D341Med (cell line): ENCODE measurements around the gene SMIM41.
A peak's percentile ranks its signal among the peaks of the same experiment; 100 is the strongest.

ENCODE experiments used
- DNase-seq: peaks from one replicate; pipeline ENCODE4 v3.0.0; 2012; ENCODE audit warnings: low spot score

The SMIM41 gene

GRCh38 chr12:52063082-52063924, 16.2 kb upstream of the SMIM41 start:
- DNase-seq, result no peak

DNA sequence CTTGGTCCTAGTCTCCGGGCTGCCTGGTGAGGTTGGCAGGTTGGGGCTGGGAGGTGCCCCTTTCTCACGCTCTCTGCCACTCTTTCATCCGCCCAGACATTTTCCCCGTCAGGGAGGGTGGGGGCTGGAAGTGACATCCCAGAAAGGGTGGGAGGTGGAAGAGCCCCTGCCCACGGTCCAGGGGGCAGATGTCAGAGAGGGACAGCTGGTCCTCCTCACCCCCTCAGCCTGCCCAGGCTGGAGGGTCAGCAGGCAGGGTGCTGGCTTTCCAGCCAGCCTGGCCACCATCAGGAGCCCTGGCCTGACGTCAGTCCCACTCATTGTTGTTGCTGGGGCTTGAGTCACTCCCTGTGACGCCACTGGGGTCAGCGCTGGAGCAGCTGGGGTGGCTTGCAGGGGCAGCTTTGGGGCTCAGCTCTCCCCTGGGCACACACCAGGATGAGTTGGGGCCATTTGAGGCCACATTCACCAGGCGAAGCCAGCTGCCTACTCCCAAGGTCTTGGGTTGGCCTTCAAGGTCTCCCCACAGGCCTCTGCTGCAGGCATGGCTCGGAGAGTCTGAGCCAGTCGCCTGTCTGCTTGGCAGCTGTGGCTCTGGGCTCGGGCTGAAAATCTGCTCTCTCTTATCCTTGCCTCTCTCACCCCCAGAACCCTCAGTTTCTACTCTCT, 15.4 kb upstream of the SMIM41 start:
- DNase-seq, result no peak

DNA sequence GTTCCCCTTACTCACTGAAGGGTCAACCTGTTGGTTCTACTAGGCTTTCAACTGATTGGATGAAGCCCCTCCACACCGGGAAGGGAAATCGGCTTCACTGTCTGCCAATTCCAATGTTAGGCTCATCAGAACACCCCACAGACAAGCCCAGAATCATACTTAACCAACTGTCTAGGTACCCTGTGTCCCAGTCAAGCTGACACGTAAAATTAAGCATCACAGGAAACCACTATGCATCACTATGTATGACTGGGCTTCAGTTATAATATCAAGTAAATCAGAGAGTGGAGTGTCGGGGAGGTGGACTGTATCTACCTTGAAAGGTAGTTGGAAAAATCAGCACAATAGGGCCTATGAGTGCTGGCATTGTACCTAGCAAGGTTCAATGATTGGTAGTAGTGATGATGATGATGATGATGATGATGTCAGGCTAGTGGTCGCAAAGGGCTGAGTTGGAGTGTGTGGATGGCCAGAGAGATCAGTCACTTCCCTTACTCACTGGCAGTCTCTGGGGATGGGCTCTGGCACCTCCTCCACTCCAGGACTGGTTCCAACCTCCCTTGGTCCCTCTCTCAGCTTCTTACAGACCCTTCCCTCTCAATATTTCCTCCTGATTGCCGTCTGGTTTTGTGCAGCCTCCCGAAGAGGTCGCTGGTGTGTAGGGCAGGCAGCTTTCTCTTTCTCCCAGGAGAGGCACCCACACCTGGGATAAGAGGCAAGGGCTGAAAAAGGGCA, 13.0 kb upstream of the SMIM41 start:
- DNase-seq, result no peak

DNA sequence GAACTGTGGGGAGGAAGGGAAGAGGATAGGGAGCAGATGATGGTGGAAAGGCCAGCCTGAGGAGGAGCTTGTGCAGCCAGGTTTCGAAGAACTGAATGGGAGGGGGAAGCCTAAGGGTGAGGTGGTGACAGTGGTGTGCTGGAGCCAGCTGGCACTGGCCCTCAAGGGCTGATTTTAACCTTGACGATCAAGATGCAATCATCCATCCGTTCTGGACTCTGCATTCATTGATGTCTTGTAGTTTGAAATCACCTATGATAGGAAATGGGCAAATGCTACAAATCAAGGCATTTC, 12.5 kb upstream of the SMIM41 start:
- no peak for DNase-seq

- DNase-seq, result peak; percentile 96
Observed at GRCh38 chr12:52069327-52070184, 9.9 kb upstream of the SMIM41 start, which contains the start of gene ATG101. Gene ATG101, plus strand, starts transcription at chr12:52069978. Its CDS starts 3,673 bp downstream, at chr12:52073651.

GRCh38 chr12:52070185-52070925, 9.1 kb upstream of the SMIM41 start:
- DNase-seq, result no peak

GRCh38 chr12:52073531-52074381, 5.7 kb upstream of the SMIM41 start:
- no peak for DNase-seq

GRCh38 chr12:52074971-52075724, 4.4 kb upstream of the SMIM41 start:
- DNase-seq, result no peak

- no peak for DNase-seq
Observed at GRCh38 chr12:52076811-52077210, 2.7 kb upstream of the SMIM41 start.

DNA sequence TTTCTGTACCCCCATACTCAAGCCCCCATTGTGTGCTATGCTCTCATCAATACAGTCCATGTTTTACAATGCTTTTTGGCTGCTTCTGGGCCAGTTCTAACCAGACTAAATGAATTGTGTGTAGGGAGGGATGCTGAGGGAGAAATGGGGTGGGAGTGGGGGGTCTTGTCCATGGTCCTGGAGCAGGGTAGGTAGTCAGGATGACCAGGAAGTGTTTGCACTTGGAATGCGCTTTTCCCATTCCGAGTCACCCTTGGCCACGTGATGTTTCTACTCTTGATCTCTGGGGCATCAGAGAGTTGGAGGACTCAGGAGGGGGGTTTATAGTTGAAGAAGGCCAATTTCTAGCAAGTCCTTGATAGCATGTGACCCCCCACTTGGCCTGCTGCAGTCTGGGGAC, 1.2 kb upstream of the SMIM41 start:
- no peak for DNase-seq

- DNase-seq, result peak; percentile 24
Observed at GRCh38 chr12:52080403-52081251, 1.1 kb downstream of the SMIM41 start.

- DNase-seq, result no peak
Observed at GRCh38 chr12:52081263-52081733, 1.8 kb downstream of the SMIM41 start.

GRCh38 chr12:52082026-52082668, 2.6 kb downstream of the SMIM41 start:
- DNase-seq, result no peak

DNA sequence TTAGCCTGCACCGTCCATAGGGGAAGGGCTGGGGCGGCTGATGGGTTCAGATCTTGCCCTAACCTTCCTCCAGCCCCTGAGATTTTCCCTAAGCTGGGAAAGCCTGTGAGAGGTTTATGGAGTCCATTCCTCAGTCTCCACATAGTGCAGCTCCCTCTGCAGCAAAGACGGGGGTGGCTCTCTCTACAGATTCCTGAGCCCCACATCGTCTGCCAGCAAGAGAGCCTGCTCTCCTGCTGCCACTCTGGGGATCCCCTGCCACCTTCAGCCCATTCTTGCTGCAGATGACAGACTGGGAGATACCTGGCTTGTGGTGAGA, 3.1 kb downstream of the SMIM41 start:
- no peak for DNase-seq

DNA sequence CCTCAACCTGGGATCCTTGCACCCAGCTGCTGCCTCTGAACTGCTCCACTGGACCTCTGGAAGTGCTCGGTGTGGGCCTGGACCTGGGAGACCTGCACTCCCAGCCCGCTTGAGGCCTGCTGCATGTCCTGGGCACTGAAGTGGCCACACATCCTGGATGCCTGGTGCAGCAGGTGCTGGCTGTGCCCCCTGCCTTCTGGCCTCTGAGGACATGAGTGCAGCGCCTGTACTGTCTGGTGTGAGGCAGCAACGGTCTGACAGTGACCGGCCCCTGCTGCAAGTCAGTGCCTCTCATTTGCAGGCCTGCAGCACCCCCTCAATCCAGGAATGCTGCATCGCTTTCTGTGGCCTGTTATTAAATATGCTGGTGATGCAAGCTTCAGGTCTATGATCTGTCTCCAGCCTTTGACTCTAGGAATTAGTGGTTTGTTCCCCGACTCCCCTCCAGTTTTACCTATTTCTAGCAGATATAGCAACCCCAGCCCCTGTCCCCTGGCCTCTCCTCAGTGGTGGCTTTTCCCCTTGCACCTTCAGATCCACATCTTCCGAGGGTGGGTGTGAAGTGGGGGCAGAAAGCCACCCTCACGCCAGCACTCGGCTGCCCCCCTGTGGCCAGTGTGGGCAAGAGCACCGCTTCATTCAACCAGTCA, 3.6 kb downstream of the SMIM41 start:
- DNase-seq, result peak; percentile 88

GRCh38 chr12:52083638-52083996, 4.1 kb downstream of the SMIM41 start:
- no peak for DNase-seq

- DNase-seq, result no peak
Observed at GRCh38 chr12:52084491-52085231, 5.2 kb downstream of the SMIM41 start.
